Endothelial cell of umbilical vein (primary cell): ENCODE measurements around the gene CCDC120. TPM values are rescaled to one million over a fixed set of nuclear protein-coding genes. Genes with fewer than 3 reads are reported as not detected.

Experiments
- BruUV-seq: library from RNA; stranded (reverse); fragments of 400-500 nt; replicated peaks from 2 replicates; lab custom pipeline; 2021; lab: Mats Ljungman, UMichigan
- CTCF ChIA-PET: fragments of 300-600, 350-600 bp; sonication (Branson Sonifier 250); formaldehyde crosslinking; loops from one replicate; lab custom pipeline; 2021; ENCODE audit warnings: antibody characterized with exemption, inconsistent platforms; lab: Charles Lee
- POLR2A ChIA-PET: fragments of 300-600, 350-600 bp; sonication (Branson Sonifier 250); formaldehyde crosslinking; loops from one replicate; lab custom pipeline; 2021; ENCODE audit warnings: antibody characterized with exemption, inconsistent platforms; lab: Charles Lee
- DNase-seq: peaks from one replicate; pipeline ENCODE4 v3.0.0-alpha.2; 2011; ENCODE audit warnings: low read depth, low spot score
- FAIRE-seq: peaks from 2 replicates; lab custom pipeline; 2011; peaks lifted over from hg19 to GRCh38; lab: Jason Lieb, UNC
- H2AFZ ChIP-seq: 2 replicates; pipeline ENCODE4 v1.6.0; 2012; ENCODE audit warnings: low read depth, low read length, control low read depth, inconsistent platforms
- H3K27ac ChIP-seq: 2 replicates; pipeline ENCODE4 v1.5.1; 2011; ENCODE audit warnings: low read depth, mild to moderate bottlenecking, control low read depth, low read length, moderate library complexity; ENCODE audit not compliant: insufficient read depth
- H3K27me3 ChIP-seq, 2 experiments: 2 replicates each; pipeline versions ENCODE4 v1.6.0 to v1.6.1; 2011; ENCODE audit warnings: low read length in 2 of 2, mixed read lengths in 1 of 2; ENCODE audit not compliant: control insufficient read depth in 2 of 2, insufficient read depth in 2 of 2
- H3K36me3 ChIP-seq, 2 experiments: 2 replicates in 1 of 2; 3 replicates in 1 of 2; pipeline ENCODE4 v1.5.1; 2011; ENCODE audit warnings: low read length in 2 of 2, mild to moderate bottlenecking in 1 of 2, moderate library complexity in 1 of 2; ENCODE audit not compliant: control insufficient read depth in 2 of 2, insufficient read depth in 2 of 2; ENCODE audit errors: extremely low read depth in 1 of 2
- H3K4me1 ChIP-seq: 3 replicates; pipeline ENCODE4 v1.5.1; 2011; ENCODE audit warnings: mild to moderate bottlenecking, low read length; ENCODE audit not compliant: control insufficient read depth, insufficient read depth; ENCODE audit errors: extremely low read depth
- H3K4me2 ChIP-seq: 2 replicates; pipeline ENCODE4 v1.6.1; 2011; ENCODE audit warnings: low read length, control low read depth, mixed read lengths; ENCODE audit not compliant: insufficient read depth
- H3K4me3 ChIP-seq, 3 experiments: fragments of 200-600 bp in 1 of 3; sonication (generic), shearing (Covaris generic) in 1 of 3; replicated peaks in 1 of 3; 2 replicates each; pipeline ENCODE4 v1.5.1; 2011 to 2016; ENCODE audit warnings: control low read depth in 3 of 3, low read length in 3 of 3, mild to moderate bottlenecking in 2 of 3, inconsistent platforms in 1 of 3, low read depth in 1 of 3, moderate library complexity in 1 of 3; ENCODE audit not compliant: insufficient read depth in 1 of 3
- H3K79me2 ChIP-seq: 2 replicates; pipeline ENCODE4 v1.6.0; 2012; ENCODE audit warnings: low read length, inconsistent platforms; ENCODE audit not compliant: control insufficient read depth, insufficient read depth
- H3K9ac ChIP-seq: replicated peaks from 2 replicates; pipeline ENCODE3; 2011; ENCODE audit warnings: low read length, control low read depth; ENCODE audit not compliant: insufficient read depth; ENCODE audit errors: extremely low read depth
- H3K9me1 ChIP-seq: replicated peaks from 3 replicates; pipeline ENCODE4 v1.6.0; 2011; ENCODE audit warnings: mild to moderate bottlenecking, low read length; ENCODE audit not compliant: control insufficient read depth, insufficient read depth; ENCODE audit errors: extremely low read depth
- H3K9me3 ChIP-seq: replicated peaks from 2 replicates; pipeline ENCODE4 v1.5.1; 2012; ENCODE audit warnings: low read length, inconsistent platforms; ENCODE audit not compliant: control insufficient read depth, insufficient read depth
- H4K20me1 ChIP-seq: replicated peaks from 2 replicates; pipeline ENCODE3; 2011; ENCODE audit warnings: mild to moderate bottlenecking, low read length; ENCODE audit not compliant: control insufficient read depth, insufficient read depth; ENCODE audit errors: extremely low read depth
- CTCF ChIP-seq, 2 donors: IDR thresholded peaks; 1 replicate in 1 of 2; 2 replicates in 1 of 2; pipeline ENCODE4 v1.5.1; 2011; ENCODE audit warnings: low read length in 2 of 2, mild to moderate bottlenecking in 2 of 2, moderate library complexity in 2 of 2, control low read depth in 1 of 2, inconsistent platforms in 1 of 2, low read depth in 1 of 2; ENCODE audit not compliant: insufficient read depth in 1 of 2; ENCODE audit errors: extremely low read depth in 1 of 2
- EZH2 ChIP-seq: IDR thresholded peaks from 2 replicates; pipeline ENCODE4 v1.6.1; 2012; ENCODE audit warnings: borderline replicate concordance, low read depth, mild to moderate bottlenecking, moderate library complexity, low read length, inconsistent platforms; ENCODE audit not compliant: severe bottlenecking
- FOS ChIP-seq: IDR thresholded peaks from 2 replicates; pipeline ENCODE4 v1.6.1; 2011; ENCODE audit warnings: mild to moderate bottlenecking, low read length, moderate library complexity, borderline replicate concordance; ENCODE audit not compliant: insufficient read depth
- GATA2 ChIP-seq: IDR thresholded peaks from 2 replicates; pipeline ENCODE4 v1.7.0; 2011; ENCODE audit warnings: low read depth, mild to moderate bottlenecking, moderate library complexity, mixed read lengths, low read length; ENCODE audit not compliant: insufficient read length, insufficient read depth
- JUN ChIP-seq: IDR thresholded peaks from 2 replicates; pipeline ENCODE4 v1.6.1; 2011; ENCODE audit warnings: borderline replicate concordance, low read depth; ENCODE audit not compliant: insufficient read length, insufficient read depth
- MAX ChIP-seq: IDR thresholded peaks from 2 replicates; pipeline ENCODE4 v1.6.1; 2011; ENCODE audit not compliant: insufficient read depth, insufficient read length
- MYC ChIP-seq: IDR thresholded peaks from one replicate; pipeline ENCODE4 v1.6.1; 2011; ENCODE audit warnings: mild to moderate bottlenecking, low read depth, low read length
- POLR2A ChIP-seq: IDR thresholded peaks from 2 replicates; pipeline ENCODE4 v1.6.1; 2012; ENCODE audit warnings: low read depth, mild to moderate bottlenecking, control low read depth, low read length
- POLR2AphosphoS5 ChIP-seq: IDR thresholded peaks from 2 replicates; pipeline ENCODE4 v1.6.1; 2012; ENCODE audit warnings: low read depth, mild to moderate bottlenecking, control low read depth, low read length, moderate library complexity; ENCODE audit not compliant: insufficient read depth
- dilution Hi-C: fragments of 300-500 bp; cut with MboI; formaldehyde crosslinking; loops from one replicate; pipeline ENCODE4 v1.15.0; 2019; ENCODE audit warnings: low sequenced_read_pairs; ENCODE audit not compliant: extremely low pct_ligation_motif_present
- intact Hi-C: fragments of 100-400 bp; cut with micrococcal nuclease; formaldehyde crosslinking; loops from one replicate; pipeline ENCODE4 v1.10.0; 2022
- polyA plus RNA-seq, 4 experiments: library from polyadenylated mRNA; depleted of rRNA in 3 of 4; stranded (reverse) in 3 of 4; unstranded in 1 of 4; fragments of >200 nt; gene quantifications; 2 replicates each; pipeline versions ENCODE4 v1.2.1 to v1.2.3, GENCODE V29; 2011 to 2012; ENCODE audit warnings: missing spikeins in 1 of 4
- total RNA-seq: library from RNA; stranded (reverse); gene quantifications from 2 replicates; pipeline ENCODE4 v1.2.3, GENCODE V29; 2021

CCDC120 gene
- total and polyA plus RNA-seq, 2 donors (not counting 3 experiments of a cell fraction or from before 2014, with no cell fraction given): 2.8 to 5.7 TPM

GRCh38 chrX:49061916-49062315 is 3.1 kb downstream of the CCDC120 start:
- CTCF ChIA-PET: interaction anchor here (1.6 kb wide), 1 partner anchor 18 kb away, joined by 5 read pairs; the partner anchor contains the start of gene TFE3
- dilution Hi-C loops: no loop called here
- no peak for FAIRE-seq

More at GRCh38 chrX:49061916-49062315, 3.1 kb downstream of the CCDC120 start:
- no TSS peak for BruUV-seq
- Histone ChIP-seq H3K9ac (no peak overlapping the region), H3K79me2 (no peaks in the 10 kb centered on the region), H2AFZ (no peak overlapping the region), H3K27me3 (no peaks in the 10 kb centered on the region), H3K36me3 (peaks cover 0 to 2% of the 10 kb centered on the region in 2 experiments), H3K9me3 (no peaks in the 10 kb centered on the region), H3K4me1 (peaks cover 8% of the 10 kb centered on the region), H3K27ac (no peak overlapping the region), H4K20me1 (no peaks in the 10 kb centered on the region), H3K4me3 (no peak overlapping the region), H3K4me2 (no peak overlapping the region), H3K9me1 (no peaks in the 10 kb centered on the region)
- TF ChIP-seq GATA2 (no peak), MYC (no peak), POLR2A (no peak), MAX (no peak), FOS (no peak), JUN (no peak), CTCF (IDR thresholded peaks at IDR 0.05; ENCODE audit: extremely low read depth in 1 of 2, insufficient read depth in 1 of 2, low read depth in 1 of 2, low read length in 2 of 2) (no peak), POLR2AphosphoS5 (no peak), EZH2 (no peak)
- no peak for DNase-seq
- intact Hi-C loops: no loop called here
- POLR2A ChIA-PET: no interaction called here
